ENCODE results near the gene RAI14.
A peak's percentile ranks its signal among the peaks of the same experiment; 100 is the strongest.

Gene RAI14

GRCh38 chr5:34656001-34656699 lies at the start of gene RAI14:
Gene RAI14, plus strand, starts transcription at chr5:34656328. Its CDS starts 30,592 bp downstream, at chr5:34686920.
- Mint-ChIP-seq H3K4me1 (ENCODE audit: low read depth) (peaks cover 13% of the 10 kb centered on the region), H3K9me3 (no peaks in the 10 kb centered on the region), H3K27me3 (ENCODE audit: low read depth) (peaks cover 55% of the 10 kb centered on the region), H3K36me3 (ENCODE audit: low read depth) (peaks cover 2% of the 10 kb centered on the region), H3K4me3 (peak within 1 kb of the TSS; percentile 84), H3K27ac (no peak within 1 kb of the TSS)

- Mint-ChIP-seq H3K4me3 (no peak overlapping the region), H3K27ac (no peak overlapping the region), H3K36me3 (ENCODE audit: low read depth) (no peaks in the 10 kb centered on the region), H3K4me1 (ENCODE audit: low read depth) (no peaks in the 10 kb centered on the region), H3K27me3 (ENCODE audit: low read depth) (no peaks in the 10 kb centered on the region), H3K9me3 (no peaks in the 10 kb centered on the region)
Measured at GRCh38 chr5:34608368-34608767, 47.8 kb upstream of the RAI14 start.

GRCh38 chr5:34608859-34609648 lies 47.1 kb upstream of the RAI14 start:
- Mint-ChIP-seq H3K9me3 (no peaks in the 10 kb centered on the region), H3K36me3 (ENCODE audit: low read depth) (no peaks in the 10 kb centered on the region), H3K4me3 (no peak overlapping the region), H3K27ac (no peak overlapping the region), H3K4me1 (ENCODE audit: low read depth) (no peaks in the 10 kb centered on the region), H3K27me3 (ENCODE audit: low read depth) (no peaks in the 10 kb centered on the region)

GRCh38 chr5:34609951-34610441 lies 46.1 kb upstream of the RAI14 start:
- Mint-ChIP-seq H3K27ac (no peak overlapping the region), H3K36me3 (ENCODE audit: low read depth) (no peaks in the 10 kb centered on the region), H3K4me1 (ENCODE audit: low read depth) (no peaks in the 10 kb centered on the region), H3K27me3 (ENCODE audit: low read depth) (no peaks in the 10 kb centered on the region), H3K9me3 (no peaks in the 10 kb centered on the region), H3K4me3 (no peak overlapping the region)

- H3K9me3 Mint-ChIP-seq, result no peaks in the 10 kb centered on the region
- no peaks in the 10 kb centered on the region for H3K27me3 Mint-ChIP-seq (ENCODE audit: low read depth)
- H3K27ac Mint-ChIP-seq, result no peak overlapping the region
- H3K36me3 Mint-ChIP-seq (ENCODE audit: low read depth), result no peaks in the 10 kb centered on the region
- H3K4me3 Mint-ChIP-seq, result no peak overlapping the region
- H3K4me1 Mint-ChIP-seq (ENCODE audit: low read depth), result no peaks in the 10 kb centered on the region
Measured at GRCh38 chr5:34610546-34610945, 45.6 kb upstream of the RAI14 start.

- no peaks in the 10 kb centered on the region for H3K9me3 Mint-ChIP-seq
- H3K27me3 Mint-ChIP-seq (ENCODE audit: low read depth), result no peaks in the 10 kb centered on the region
- no peak overlapping the region for H3K27ac Mint-ChIP-seq
- H3K4me1 Mint-ChIP-seq (ENCODE audit: low read depth), result no peaks in the 10 kb centered on the region
- no peaks in the 10 kb centered on the region for H3K36me3 Mint-ChIP-seq (ENCODE audit: low read depth)
- no peak overlapping the region for H3K4me3 Mint-ChIP-seq
Measured at GRCh38 chr5:34611464-34612415, 44.4 kb upstream of the RAI14 start.

GRCh38 chr5:34616651-34617050 lies 39.5 kb upstream of the RAI14 start:
- Mint-ChIP-seq H3K36me3 (ENCODE audit: low read depth) (no peaks in the 10 kb centered on the region), H3K4me1 (ENCODE audit: low read depth) (no peaks in the 10 kb centered on the region), H3K9me3 (no peaks in the 10 kb centered on the region), H3K27ac (no peak overlapping the region), H3K27me3 (ENCODE audit: low read depth) (no peaks in the 10 kb centered on the region), H3K4me3 (no peak overlapping the region)

GRCh38 chr5:34618371-34619065 lies 37.6 kb upstream of the RAI14 start:
- H3K4me3 Mint-ChIP-seq, result no peak overlapping the region
- H3K27ac Mint-ChIP-seq, result no peak overlapping the region
- H3K9me3 Mint-ChIP-seq, result no peaks in the 10 kb centered on the region

GRCh38 chr5:34620185-34620584 lies 35.9 kb upstream of the RAI14 start:
- H3K4me1 Mint-ChIP-seq (ENCODE audit: low read depth), result no peaks in the 10 kb centered on the region
- H3K9me3 Mint-ChIP-seq, result no peaks in the 10 kb centered on the region
- H3K36me3 Mint-ChIP-seq (ENCODE audit: low read depth), result no peaks in the 10 kb centered on the region
- no peak overlapping the region for H3K4me3 Mint-ChIP-seq
- no peak overlapping the region for H3K27ac Mint-ChIP-seq
- no peaks in the 10 kb centered on the region for H3K27me3 Mint-ChIP-seq (ENCODE audit: low read depth)

More at GRCh38 chr5:34618371-34619065, 37.6 kb upstream of the RAI14 start:
- Mint-ChIP-seq H3K4me1 (ENCODE audit: low read depth) (no peaks in the 10 kb centered on the region), H3K36me3 (ENCODE audit: low read depth) (no peaks in the 10 kb centered on the region), H3K27me3 (ENCODE audit: low read depth) (no peaks in the 10 kb centered on the region)

GRCh38 chr5:34621277-34622097 lies 34.6 kb upstream of the RAI14 start:
- Mint-ChIP-seq H3K4me1 (ENCODE audit: low read depth) (no peaks in the 10 kb centered on the region), H3K27ac (no peak overlapping the region), H3K27me3 (ENCODE audit: low read depth) (no peaks in the 10 kb centered on the region), H3K36me3 (ENCODE audit: low read depth) (no peaks in the 10 kb centered on the region), H3K9me3 (no peaks in the 10 kb centered on the region), H3K4me3 (no peak overlapping the region)

GRCh38 chr5:34622098-34622400 lies 34.1 kb upstream of the RAI14 start:
- H3K4me3 Mint-ChIP-seq, result no peak overlapping the region
- H3K4me1 Mint-ChIP-seq (ENCODE audit: low read depth), result no peaks in the 10 kb centered on the region
- no peak overlapping the region for H3K27ac Mint-ChIP-seq
- no peaks in the 10 kb centered on the region for H3K9me3 Mint-ChIP-seq
- no peaks in the 10 kb centered on the region for H3K36me3 Mint-ChIP-seq (ENCODE audit: low read depth)
- H3K27me3 Mint-ChIP-seq (ENCODE audit: low read depth), result no peaks in the 10 kb centered on the region

- H3K9me3 Mint-ChIP-seq, result no peaks in the 10 kb centered on the region
Measured at GRCh38 chr5:34624691-34625090, 31.4 kb upstream of the RAI14 start.

GRCh38 chr5:34625246-34625645 lies 30.9 kb upstream of the RAI14 start:
- Mint-ChIP-seq H3K4me3 (no peak overlapping the region), H3K36me3 (ENCODE audit: low read depth) (no peaks in the 10 kb centered on the region), H3K4me1 (ENCODE audit: low read depth) (no peaks in the 10 kb centered on the region), H3K27me3 (ENCODE audit: low read depth) (no peaks in the 10 kb centered on the region), H3K27ac (no peak overlapping the region), H3K9me3 (no peaks in the 10 kb centered on the region)

More at GRCh38 chr5:34624691-34625090, 31.4 kb upstream of the RAI14 start:
- Mint-ChIP-seq H3K27me3 (ENCODE audit: low read depth) (no peaks in the 10 kb centered on the region), H3K36me3 (ENCODE audit: low read depth) (no peaks in the 10 kb centered on the region), H3K27ac (no peak overlapping the region), H3K4me1 (ENCODE audit: low read depth) (no peaks in the 10 kb centered on the region), H3K4me3 (no peak overlapping the region)
